Right lobe of liver (tissue), 6 donors: ENCODE data around the gene CEACAM3. TPM values are rescaled to one million over a fixed set of nuclear protein-coding genes. Genes with fewer than 3 reads are reported as not detected.
"Not testable (repeated sequence)": the region's sequence is repeated elsewhere in the genome, so short reads cannot be mapped to it uniquely, and the experiment has no call there.

Experiments used
- ATAC-seq, 4 donors: fragments of 200-7000 bp; cut with Tn5 transposase; one replicate each; pipeline ENCODE4 v1.9.1; 2020; ENCODE audit warnings: mild to moderate bottlenecking in 4 of 4, moderate library complexity in 4 of 4
- DNase-seq, 3 donors: peaks; one replicate each; pipeline ENCODE4 v3.0.0-alpha.2; 2020
- H3K27ac ChIP-seq, 3 donors: fragments of 200-600 bp; one replicate each; pipeline ENCODE4 v1.8.0; 2022
- H3K27me3 ChIP-seq, 2 donors: fragments of 200-600 bp; one replicate each; pipeline ENCODE4 v1.8.0; 2022
- H3K36me3 ChIP-seq, 4 donors: fragments of 200-600 bp; sonication (generic) in 1 of 4; one replicate each; pipeline versions ENCODE4 v1.5.1 to v1.8.0; 2017 to 2022; ENCODE audit warnings: control low read depth in 1 of 4
- H3K4me1 ChIP-seq, 4 donors: fragments of 200-600 bp; sonication (generic) in 1 of 4; one replicate each; pipeline versions ENCODE4 v1.5.1 to v1.8.0; 2017 to 2022; ENCODE audit warnings: control low read depth in 1 of 4
- H3K4me3 ChIP-seq, 3 donors: fragments of 200-600 bp; one replicate each; pipeline ENCODE4 v1.8.0; 2022
- H3K9me3 ChIP-seq, 4 donors: fragments of 200-600 bp; sonication (generic) in 1 of 4; one replicate each; pipeline versions ENCODE4 v1.5.1 to v1.8.0; 2017 to 2022; ENCODE audit warnings: control low read depth in 1 of 4
- POLR2A ChIP-seq: fragments of 450-650 bp; IDR thresholded peaks from one replicate; pipeline ENCODE4 v1.6.1; 2017; ENCODE audit warnings: antibody characterized with exemption, mild to moderate bottlenecking
- WGBS: methylation state at CpG from one replicate; pipeline ENCODE4 v1.1.6; 2018; ENCODE audit warnings: low coverage, low lambda C conversion rate; ENCODE audit not compliant: insufficient coverage; ENCODE audit errors: missing lambda C conversion rate; 5-methylcytosine and 5-hydroxymethylcytosine counted together
- intact Hi-C, 2 donors: fragments of 100-400 bp; cut with DNase I; formaldehyde crosslinking; loops; one replicate each; pipeline versions ENCODE4 v1.11.2 to v1.14.1; 2022
- total RNA-seq, 6 experiments: library from RNA; depleted of rRNA in 2 of 6; stranded (reverse); fragments of >200 nt in 2 of 6; fragmentation: NEBNext Ultra II Directional in 3 of 6; extraction: Animal tissue kit (Norgen Biotek cat#: 25700) in 3 of 6; gene quantifications; one replicate each; pipeline versions ENCODE4 v1.1.0 to v1.2.4, GENCODE V29; 2016 to 2023
- TF ChIP-seq, protein P1 (sequence below), 4 donors: fragments of 200-600 bp in 3 of 4; fragments of 450-650 bp in 1 of 4; IDR thresholded peaks; one replicate each; pipeline versions ENCODE4 v1.5.1 to v1.8.0; 2016 to 2022; ENCODE audit warnings: antibody characterized with exemption in 4 of 4, mild to moderate bottlenecking in 2 of 4
- donor health status: DM: no; HTN: yes; CAD: no.
- donor health status: DM: no; HTN: no; CAD: no.
- donor health status: DM: no; HTN: no; CAD: no.
- donor health status: DM: no; HTN: yes; CAD: no.
- donor health status: DM: no; HTN: yes; CAD: no.

Gene CEACAM3
- total RNA-seq, 6 experiments from 2014 or later, result 0.42 to 0.73 (median 0.51) TPM

DNA sequence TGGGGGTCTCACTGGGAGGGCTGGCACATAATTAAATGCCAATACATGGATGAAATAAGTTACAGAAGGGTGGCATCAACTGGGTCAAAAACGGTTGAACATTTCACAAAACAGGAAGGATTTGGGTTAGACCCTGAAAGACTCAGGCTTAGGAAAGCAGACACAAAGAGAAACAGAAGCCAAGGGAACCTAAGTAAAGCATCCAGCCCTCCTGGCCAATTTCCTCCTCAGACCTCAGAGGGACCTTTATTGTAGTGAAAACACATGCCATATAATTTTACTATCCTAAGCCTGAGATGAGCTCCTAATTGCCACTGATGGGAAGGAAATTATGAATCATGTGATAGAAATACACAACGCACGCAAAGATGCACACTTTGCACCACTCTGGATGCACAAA, 12.1 kb upstream of the CEACAM3 start:
- TF ChIP-seq POLR2A, result no peak
- TF ChIP-seq, protein P1, sequence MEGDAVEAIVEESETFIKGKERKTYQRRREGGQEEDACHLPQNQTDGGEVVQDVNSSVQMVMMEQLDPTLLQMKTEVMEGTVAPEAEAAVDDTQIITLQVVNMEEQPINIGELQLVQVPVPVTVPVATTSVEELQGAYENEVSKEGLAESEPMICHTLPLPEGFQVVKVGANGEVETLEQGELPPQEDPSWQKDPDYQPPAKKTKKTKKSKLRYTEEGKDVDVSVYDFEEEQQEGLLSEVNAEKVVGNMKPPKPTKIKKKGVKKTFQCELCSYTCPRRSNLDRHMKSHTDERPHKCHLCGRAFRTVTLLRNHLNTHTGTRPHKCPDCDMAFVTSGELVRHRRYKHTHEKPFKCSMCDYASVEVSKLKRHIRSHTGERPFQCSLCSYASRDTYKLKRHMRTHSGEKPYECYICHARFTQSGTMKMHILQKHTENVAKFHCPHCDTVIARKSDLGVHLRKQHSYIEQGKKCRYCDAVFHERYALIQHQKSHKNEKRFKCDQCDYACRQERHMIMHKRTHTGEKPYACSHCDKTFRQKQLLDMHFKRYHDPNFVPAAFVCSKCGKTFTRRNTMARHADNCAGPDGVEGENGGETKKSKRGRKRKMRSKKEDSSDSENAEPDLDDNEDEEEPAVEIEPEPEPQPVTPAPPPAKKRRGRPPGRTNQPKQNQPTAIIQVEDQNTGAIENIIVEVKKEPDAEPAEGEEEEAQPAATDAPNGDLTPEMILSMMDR (IDR thresholded peaks at IDR 0.05), result no peak
- no peak for ATAC-seq
- intact Hi-C loops, result no loop called here
- H3K36me3 ChIP-seq, result no peaks in the 10 kb centered on the region
- no peak for DNase-seq
- WGBS, result 34% methylated on average over 3 of the region's 3 CpGs
- H3K4me3 ChIP-seq, result no peak overlapping the region
- H3K27me3 ChIP-seq, result peaks cover 0 to 15% of the 10 kb centered on the region in 2 donors
- H3K27ac ChIP-seq, result no peak overlapping the region
- H3K4me1 ChIP-seq, result no peaks in the 10 kb centered on the region
- no peaks in the 10 kb centered on the region for H3K9me3 ChIP-seq

DNA sequence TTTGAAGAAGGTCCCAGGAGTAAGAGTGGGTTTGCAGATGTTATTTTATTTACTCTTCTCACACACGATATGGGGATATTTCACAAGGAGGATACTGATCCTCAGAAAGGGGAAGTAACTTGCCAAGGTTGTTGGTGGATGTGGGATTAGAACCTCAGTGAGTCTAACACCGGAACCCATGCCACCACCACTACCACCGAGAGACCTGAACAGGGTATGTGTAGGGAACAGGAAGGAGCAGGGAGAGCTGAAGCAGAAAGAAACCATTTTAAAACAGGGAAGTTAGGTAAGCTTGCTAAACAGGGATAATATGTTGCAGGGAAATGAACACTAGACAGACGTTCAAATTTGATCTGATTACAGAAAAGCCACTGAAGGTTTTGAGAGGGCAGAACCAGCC, 11.6 kb upstream of the CEACAM3 start:
- no peaks in the 10 kb centered on the region for H3K36me3 ChIP-seq
- no peaks in the 10 kb centered on the region for H3K9me3 ChIP-seq
- H3K4me3 ChIP-seq, result no peak overlapping the region
- H3K27ac ChIP-seq, result no peak overlapping the region
- no peak for ATAC-seq
- intact Hi-C loops, result no loop called here
- no peak for DNase-seq
- H3K4me1 ChIP-seq, result no peaks in the 10 kb centered on the region
- 23% methylated on average over 4 of the region's 4 CpGs for WGBS
- peaks cover 0 to 15% of the 10 kb centered on the region in 2 donors for H3K27me3 ChIP-seq
- TF ChIP-seq POLR2A, result no peak
- TF ChIP-seq, protein P1 (IDR thresholded peaks at IDR 0.05), result no peak

DNA sequence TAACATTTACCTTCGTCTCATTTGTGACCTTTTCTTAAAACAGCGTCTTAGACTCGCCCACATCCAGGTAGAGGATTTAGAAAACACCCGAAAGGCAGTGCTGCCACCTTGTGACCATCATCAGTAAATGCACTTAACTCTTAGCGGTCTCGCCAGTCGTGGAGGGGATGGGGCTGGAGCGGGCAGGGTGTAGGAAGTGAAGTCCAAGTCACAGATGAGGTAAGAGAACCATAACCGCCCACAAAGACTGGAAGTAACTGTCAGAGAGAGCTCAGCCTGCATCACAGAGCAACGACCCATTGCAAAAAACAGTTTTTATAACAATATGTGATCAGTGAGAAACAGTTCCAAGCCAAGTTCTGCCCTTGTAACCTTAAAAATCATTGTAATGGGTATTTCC, 10.7 kb upstream of the CEACAM3 start:
- H3K27me3 ChIP-seq, result peaks cover 0 to 15% of the 10 kb centered on the region in 2 donors
- no peak overlapping the region for H3K4me3 ChIP-seq
- no peaks in the 10 kb centered on the region for H3K36me3 ChIP-seq
- H3K9me3 ChIP-seq, result no peaks in the 10 kb centered on the region
- intact Hi-C loops, result no loop called here
- DNase-seq (peak in 1 of 3 donors; percentile 41), ATAC-seq (peak; percentile 83 to 85 (median 84))
- TF ChIP-seq POLR2A, result no peak
- TF ChIP-seq, protein P1 (IDR thresholded peaks at IDR 0.05), result peak; percentile 45 to 82 (median 80)
- no peaks in the 10 kb centered on the region for H3K4me1 ChIP-seq
- H3K27ac ChIP-seq, result no peak overlapping the region
- 1% methylated on average over 10 of the region's 10 CpGs for WGBS

DNA sequence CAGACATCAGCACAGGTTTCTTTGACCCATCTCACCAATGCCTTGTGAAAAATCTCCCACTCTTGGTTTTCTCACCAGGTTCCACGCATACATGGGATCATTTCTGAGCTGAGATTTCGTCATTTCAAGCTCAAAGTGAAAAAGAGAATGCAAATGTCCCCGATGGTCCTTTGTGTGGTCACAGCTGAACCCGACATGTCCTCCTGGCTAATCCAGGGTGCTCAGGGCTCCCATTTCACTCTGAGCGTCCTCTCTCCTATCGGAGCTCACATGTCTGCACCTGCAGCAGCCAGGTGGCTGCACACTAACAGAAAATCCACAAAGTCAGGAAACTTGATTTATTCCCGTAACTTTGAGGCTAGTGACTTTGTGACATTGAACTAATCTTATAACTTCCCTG, 9.3 kb upstream of the CEACAM3 start:
- no peaks in the 10 kb centered on the region for H3K36me3 ChIP-seq
- TF ChIP-seq POLR2A, result no peak
- TF ChIP-seq, protein P1 (IDR thresholded peaks at IDR 0.05), result no peak
- H3K27me3 ChIP-seq, result peaks cover 0 to 15% of the 10 kb centered on the region in 2 donors
- H3K27ac ChIP-seq, result no peak overlapping the region
- WGBS, result 19% methylated on average over 7 of the region's 7 CpGs
- H3K4me1 ChIP-seq, result no peaks in the 10 kb centered on the region
- intact Hi-C loops, result no loop called here
- no peak overlapping the region for H3K4me3 ChIP-seq
- no peak for ATAC-seq
- DNase-seq, result no peak
- H3K9me3 ChIP-seq, result no peaks in the 10 kb centered on the region

DNA sequence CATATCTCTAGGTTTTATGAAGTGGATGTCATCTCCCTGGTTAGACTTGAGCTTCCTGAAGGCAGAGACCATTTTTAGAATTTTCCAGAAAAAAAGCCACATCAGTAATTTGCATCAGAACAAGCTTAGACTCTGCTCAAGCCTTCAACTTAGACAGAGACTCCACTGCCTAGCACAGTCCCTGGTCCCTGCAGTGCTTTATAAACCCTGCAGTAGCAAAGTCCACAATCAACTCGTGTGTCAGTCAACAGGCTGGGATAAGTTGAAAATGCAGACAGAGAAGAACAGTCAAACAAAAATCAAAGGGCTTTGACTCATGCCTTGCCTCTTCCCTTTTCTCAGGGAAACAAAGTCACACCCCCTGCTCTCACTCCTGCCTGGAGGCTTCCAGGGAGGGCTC, 7.9 kb upstream of the CEACAM3 start:
- DNase-seq, H3K4me1 ChIP-seq, ATAC-seq, H3K4me3 ChIP-seq, H3K27ac ChIP-seq, H3K36me3 ChIP-seq, H3K9me3 ChIP-seq, intact Hi-C loops: not testable (repeated sequence)
- peaks cover 0 to 15% of the 10 kb centered on the region in 2 donors for H3K27me3 ChIP-seq
- WGBS, result no CpG with 5 or more reads among the region's 1 CpG

DNA sequence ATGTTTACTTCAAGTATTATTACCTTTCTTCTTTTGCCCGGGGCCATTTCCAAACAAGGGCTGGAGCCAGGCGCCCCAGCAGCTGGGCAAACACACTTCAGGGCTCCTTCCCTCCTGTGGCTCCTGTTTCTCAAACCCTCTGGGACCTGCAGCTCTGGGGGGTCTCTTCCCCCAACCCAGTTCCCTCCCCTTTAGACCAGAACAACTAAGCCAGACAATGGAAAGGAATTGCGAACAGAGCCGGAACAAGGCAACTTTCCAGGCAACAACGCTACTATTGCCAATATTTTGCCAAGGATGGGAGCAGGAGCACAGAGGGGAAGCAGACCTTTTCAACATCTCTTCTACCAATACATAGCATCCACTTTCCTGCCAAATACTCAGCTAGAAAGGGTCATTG, 7.3 kb upstream of the CEACAM3 start:
- DNase-seq, H3K27ac ChIP-seq, H3K4me3 ChIP-seq, H3K36me3 ChIP-seq, H3K9me3 ChIP-seq, ATAC-seq, intact Hi-C loops, H3K4me1 ChIP-seq: not testable (repeated sequence)
- peaks cover 0 to 15% of the 10 kb centered on the region in 2 donors for H3K27me3 ChIP-seq
- WGBS, result 53% methylated on average over 4 of the region's 5 CpGs
